AG09309 (cell line): ENCODE results near the gene FBXO30.

ENCODE experiments used
- DNase-seq: peaks from one replicate; pipeline ENCODE4 v3.0.0-alpha.2; 2010; ENCODE audit warnings: low read depth
- H3K4me3 ChIP-seq: 2 replicates; pipeline ENCODE4 v1.5.1; 2011; ENCODE audit warnings: mild to moderate bottlenecking, low read depth, low read length, moderate library complexity; ENCODE audit not compliant: control insufficient read depth
- TF ChIP-seq, protein P1 (sequence below): IDR thresholded peaks from 2 replicates; pipeline ENCODE4 v1.5.1; 2011; ENCODE audit warnings: mild to moderate bottlenecking, low read depth, low read length, inconsistent platforms; ENCODE audit not compliant: insufficient read depth, control insufficient read depth; ENCODE audit errors: missing control alignments

The FBXO30 gene

DNA sequence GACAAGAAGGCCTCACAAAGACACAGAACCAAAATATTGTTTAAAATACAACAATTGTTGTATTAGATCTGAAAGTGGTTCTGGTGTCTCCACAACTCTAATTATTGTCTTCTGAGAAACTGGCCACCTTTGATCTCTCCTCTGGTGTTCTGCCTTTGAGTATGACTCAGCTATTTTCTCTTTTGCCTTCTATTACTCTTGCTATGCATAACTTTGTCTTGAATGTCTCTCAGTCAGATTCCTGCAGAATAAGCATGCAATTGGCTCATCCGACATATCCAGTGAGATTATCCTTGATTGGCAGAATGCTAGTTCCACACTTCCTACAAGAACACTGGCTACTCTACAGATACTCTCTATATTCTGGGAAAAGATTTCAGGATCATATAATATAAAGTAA lies 65.0 kb downstream of the FBXO30 start:
- no peak overlapping the region for H3K4me3 ChIP-seq
- TF ChIP-seq, protein P1, sequence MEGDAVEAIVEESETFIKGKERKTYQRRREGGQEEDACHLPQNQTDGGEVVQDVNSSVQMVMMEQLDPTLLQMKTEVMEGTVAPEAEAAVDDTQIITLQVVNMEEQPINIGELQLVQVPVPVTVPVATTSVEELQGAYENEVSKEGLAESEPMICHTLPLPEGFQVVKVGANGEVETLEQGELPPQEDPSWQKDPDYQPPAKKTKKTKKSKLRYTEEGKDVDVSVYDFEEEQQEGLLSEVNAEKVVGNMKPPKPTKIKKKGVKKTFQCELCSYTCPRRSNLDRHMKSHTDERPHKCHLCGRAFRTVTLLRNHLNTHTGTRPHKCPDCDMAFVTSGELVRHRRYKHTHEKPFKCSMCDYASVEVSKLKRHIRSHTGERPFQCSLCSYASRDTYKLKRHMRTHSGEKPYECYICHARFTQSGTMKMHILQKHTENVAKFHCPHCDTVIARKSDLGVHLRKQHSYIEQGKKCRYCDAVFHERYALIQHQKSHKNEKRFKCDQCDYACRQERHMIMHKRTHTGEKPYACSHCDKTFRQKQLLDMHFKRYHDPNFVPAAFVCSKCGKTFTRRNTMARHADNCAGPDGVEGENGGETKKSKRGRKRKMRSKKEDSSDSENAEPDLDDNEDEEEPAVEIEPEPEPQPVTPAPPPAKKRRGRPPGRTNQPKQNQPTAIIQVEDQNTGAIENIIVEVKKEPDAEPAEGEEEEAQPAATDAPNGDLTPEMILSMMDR: no peak
- peak; percentile 52 for DNase-seq

DNA sequence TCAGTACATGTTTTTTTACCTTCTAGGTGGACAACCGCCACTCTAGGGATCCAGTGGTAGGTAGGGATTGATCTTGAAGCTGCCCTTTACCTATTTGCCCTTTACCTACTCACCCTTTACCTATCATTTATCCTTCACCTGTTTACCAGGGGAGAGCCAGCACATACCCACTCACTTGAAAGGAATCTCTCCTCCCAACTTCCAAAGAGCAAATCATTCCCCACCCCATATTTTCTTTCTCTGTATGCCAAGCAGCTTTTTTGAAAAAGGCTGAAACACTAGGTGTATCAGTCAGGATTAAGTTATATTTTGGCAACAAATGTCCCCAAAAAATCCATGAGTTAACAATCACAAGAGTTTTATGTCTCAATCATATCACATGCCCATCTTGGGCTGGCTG lies 68.7 kb downstream of the FBXO30 start:
- TF ChIP-seq, protein P1: no peak
- no peak for DNase-seq
- H3K4me3 ChIP-seq: no peak overlapping the region

DNA sequence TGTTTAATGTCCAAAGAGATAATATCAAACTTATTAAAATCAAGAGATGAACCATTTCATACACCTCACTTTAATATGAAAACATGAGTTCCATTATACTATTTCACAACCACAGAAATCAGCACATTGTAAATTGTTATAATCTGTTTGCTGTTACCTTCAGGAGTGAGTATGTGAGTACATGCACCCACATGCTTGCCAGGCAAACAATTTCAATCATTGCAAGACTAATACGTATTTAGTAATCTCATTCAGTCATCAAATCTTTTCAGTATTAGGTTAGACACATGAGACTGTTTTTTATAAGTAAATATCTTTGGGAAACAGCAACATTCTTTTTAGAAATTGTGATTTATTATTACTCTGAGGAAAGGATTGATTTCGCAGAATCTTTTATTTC lies 70.0 kb downstream of the FBXO30 start:
- no peak for DNase-seq
- no peak overlapping the region for H3K4me3 ChIP-seq
- TF ChIP-seq, protein P1: no peak
